ENCODE results near the gene ALKBH3. TPM values are rescaled to one million over a fixed set of nuclear protein-coding genes. Genes with fewer than 3 reads are reported as not detected.

The ALKBH3 gene
- total RNA-seq, 1 donor from 2014 or later, result 18.1 TPM

DNA sequence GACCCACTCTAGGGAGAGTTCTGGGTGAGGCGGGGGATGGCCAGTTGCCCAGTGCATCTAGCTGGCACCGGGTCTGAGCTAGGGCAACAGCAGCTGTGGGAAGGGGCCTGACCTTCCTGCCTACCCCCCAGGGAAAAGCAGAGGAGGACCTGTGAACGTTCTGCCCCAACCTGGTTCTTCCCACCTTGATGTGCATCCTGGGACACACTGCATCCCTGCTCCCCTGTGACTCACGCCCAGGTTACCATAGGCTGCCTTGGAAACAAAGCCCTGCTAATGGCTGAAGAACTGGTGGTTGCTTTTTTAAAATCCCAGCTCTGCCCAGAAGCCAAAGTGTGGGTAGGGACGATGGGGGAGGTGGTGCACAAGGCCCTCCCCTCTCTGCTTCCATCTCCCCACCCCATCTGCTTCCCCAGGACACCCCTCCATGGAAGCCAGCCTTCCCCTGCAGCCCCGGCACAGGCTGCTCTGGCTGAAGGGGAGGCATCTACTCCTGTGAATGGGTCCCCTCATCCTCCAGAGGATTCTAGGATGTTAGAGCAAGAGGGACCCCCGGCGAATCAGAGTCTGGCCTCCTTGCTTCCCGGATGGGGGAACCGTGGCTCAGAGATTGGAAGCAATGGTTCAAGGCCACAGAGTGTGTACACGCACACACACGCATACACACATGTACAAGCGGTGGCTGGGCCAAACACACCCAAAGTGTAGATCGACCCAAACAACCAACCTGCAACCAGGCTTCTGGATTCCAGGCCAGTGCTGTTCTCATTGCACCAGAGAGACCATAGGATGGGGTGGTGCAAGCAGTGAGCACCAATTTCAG is 54.2 kb downstream of the ALKBH3 start:
- intact Hi-C loops (cut with micrococcal nuclease), result no loop called here
- DNase-seq, result no peak

DNA sequence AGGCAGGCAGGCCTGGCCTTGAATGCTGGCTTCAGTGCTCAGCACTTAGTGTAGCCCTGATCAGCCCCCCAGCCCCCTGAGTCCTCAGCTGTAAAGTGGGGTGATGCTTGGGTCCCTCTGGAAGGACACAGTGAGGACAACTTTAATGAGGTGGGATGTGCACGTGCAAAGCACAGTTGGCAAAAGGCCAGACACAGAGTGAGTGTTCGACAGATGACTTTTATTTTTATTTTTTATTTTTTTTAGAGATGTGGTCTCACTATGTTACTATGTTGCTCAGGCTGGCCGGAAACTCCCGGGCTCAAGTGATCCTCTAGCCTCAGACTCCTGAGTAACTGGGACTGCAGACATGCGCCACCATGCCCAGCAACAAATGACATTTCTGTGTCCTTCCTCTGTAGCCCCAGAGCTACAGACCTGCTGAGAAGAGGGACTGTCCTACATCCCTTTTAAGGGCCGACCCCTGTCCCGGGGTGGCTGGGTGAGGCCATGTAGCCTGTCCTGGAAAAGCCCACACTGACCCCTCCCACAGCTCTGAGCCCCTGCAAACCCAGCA is 54.9 kb downstream of the ALKBH3 start:
- no peak overlapping the region for H3K27ac ChIP-seq (replicated peaks)
- TF ChIP-seq, protein P1, sequence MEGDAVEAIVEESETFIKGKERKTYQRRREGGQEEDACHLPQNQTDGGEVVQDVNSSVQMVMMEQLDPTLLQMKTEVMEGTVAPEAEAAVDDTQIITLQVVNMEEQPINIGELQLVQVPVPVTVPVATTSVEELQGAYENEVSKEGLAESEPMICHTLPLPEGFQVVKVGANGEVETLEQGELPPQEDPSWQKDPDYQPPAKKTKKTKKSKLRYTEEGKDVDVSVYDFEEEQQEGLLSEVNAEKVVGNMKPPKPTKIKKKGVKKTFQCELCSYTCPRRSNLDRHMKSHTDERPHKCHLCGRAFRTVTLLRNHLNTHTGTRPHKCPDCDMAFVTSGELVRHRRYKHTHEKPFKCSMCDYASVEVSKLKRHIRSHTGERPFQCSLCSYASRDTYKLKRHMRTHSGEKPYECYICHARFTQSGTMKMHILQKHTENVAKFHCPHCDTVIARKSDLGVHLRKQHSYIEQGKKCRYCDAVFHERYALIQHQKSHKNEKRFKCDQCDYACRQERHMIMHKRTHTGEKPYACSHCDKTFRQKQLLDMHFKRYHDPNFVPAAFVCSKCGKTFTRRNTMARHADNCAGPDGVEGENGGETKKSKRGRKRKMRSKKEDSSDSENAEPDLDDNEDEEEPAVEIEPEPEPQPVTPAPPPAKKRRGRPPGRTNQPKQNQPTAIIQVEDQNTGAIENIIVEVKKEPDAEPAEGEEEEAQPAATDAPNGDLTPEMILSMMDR (IDR thresholded peaks at IDR 0.05; ENCODE audit: borderline replicate concordance), result no peak

More for the DNA sequence above, 54.2 kb downstream of the ALKBH3 start:
- peaks cover 22% of the 10 kb centered on the region for H3K27me3 ChIP-seq (ENCODE audit: low read depth)
- H3K4me1 ChIP-seq, result peaks cover 7% of the 10 kb centered on the region
- no peaks in the 10 kb centered on the region for H3K36me3 ChIP-seq
- no peak overlapping the region for H3K27ac ChIP-seq (replicated peaks)
- TF ChIP-seq, protein P1 (IDR thresholded peaks at IDR 0.05; ENCODE audit: borderline replicate concordance), result no peak
- no peak overlapping the region for H3K4me3 ChIP-seq
- H3K9me3 ChIP-seq (replicated peaks), result no peaks in the 10 kb centered on the region

DNA sequence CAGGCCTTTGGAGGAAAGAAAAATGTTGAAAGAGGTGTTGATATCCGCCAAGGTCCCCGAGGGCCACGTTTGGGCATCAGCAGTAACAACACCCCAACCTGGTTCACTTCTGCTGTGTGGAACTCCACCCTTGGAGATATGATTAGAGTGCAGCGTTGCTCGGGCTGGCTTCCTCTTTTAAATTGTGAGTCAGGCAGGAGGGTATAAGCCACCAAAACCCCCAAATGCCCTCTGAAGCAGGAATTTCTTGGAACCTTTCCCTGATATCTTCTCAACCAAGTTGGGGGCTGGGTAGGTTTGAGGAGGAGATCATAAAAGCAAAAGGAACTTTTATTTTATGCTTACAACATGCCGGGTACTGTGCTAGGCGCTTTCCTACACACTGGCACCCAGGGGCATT is 55.4 kb downstream of the ALKBH3 start:
- Histone ChIP-seq H3K4me3 (no peak overlapping the region), H3K4me1 (peaks cover 2% of the 10 kb centered on the region), H3K27ac (replicated peaks) (no peak overlapping the region), H3K27me3 (ENCODE audit: low read depth) (peaks cover 22% of the 10 kb centered on the region), H3K9me3 (replicated peaks) (no peaks in the 10 kb centered on the region), H3K36me3 (no peaks in the 10 kb centered on the region)
- DNase-seq, result no peak
- intact Hi-C loops (cut with micrococcal nuclease), result no loop called here
- TF ChIP-seq, protein P1 (IDR thresholded peaks at IDR 0.05; ENCODE audit: borderline replicate concordance), result no peak

More for the DNA sequence above, 54.9 kb downstream of the ALKBH3 start:
- Histone ChIP-seq H3K9me3 (replicated peaks) (no peaks in the 10 kb centered on the region), H3K27me3 (ENCODE audit: low read depth) (peaks cover 22% of the 10 kb centered on the region), H3K4me1 (peaks cover 7% of the 10 kb centered on the region), H3K4me3 (no peak overlapping the region), H3K36me3 (no peaks in the 10 kb centered on the region)
- intact Hi-C loops (cut with micrococcal nuclease), result no loop called here
- DNase-seq, result no peak

DNA sequence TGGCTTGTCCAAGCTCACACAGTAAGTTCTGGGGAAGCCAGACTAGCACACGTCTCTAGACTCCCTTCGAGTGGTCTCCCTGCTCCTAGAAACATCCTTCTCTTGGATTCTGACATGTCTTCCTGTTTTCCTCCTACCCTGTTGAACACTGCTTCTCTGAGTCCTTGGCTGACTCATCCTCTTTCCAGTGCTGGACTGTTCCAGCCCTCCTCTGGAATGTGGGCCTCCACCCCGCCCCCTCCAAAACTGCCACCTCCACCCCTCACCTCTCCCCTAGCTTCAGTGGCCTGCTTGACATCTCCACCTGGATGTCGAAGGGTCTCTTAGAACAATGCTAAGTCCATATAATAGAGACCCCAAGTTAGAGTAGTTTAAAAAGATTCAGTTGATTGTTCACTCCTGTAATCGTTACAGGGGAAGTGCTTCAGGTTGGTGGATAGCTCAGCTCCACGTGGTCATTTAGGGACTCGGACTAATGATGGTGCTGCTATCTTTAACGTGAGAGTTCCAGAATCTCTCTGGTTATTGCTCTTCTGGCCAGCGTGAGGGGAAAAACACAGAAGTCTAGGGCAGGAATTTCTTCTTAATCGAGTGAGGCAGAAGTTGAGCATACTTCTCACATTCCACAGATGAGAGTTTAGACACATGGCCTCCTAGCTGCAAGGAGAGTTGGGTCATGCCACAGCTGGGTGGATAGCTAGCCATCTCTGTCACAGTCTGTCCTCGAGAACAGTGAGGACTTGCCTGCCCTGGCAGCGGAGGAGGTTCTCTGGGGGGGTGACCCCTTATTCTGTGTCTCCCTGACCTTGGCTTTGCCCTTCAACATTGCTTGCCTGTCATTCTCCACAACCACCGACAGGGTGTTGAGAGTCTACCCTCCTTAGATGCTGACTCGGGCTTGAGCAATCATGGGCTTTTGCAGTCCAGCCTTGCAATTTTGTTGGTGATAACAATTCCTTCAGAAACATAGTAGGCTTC is 57.1 kb downstream of the ALKBH3 start:
- no peak overlapping the region for H3K27ac ChIP-seq (replicated peaks)
- no peaks in the 10 kb centered on the region for H3K36me3 ChIP-seq
- H3K9me3 ChIP-seq (replicated peaks), result no peaks in the 10 kb centered on the region
- H3K4me3 ChIP-seq, result no peak overlapping the region
- peaks cover 23% of the 10 kb centered on the region for H3K27me3 ChIP-seq (ENCODE audit: low read depth)
- H3K4me1 ChIP-seq, result peaks cover under 1% of the 10 kb centered on the region
- TF ChIP-seq, protein P1 (IDR thresholded peaks at IDR 0.05; ENCODE audit: borderline replicate concordance), result no peak
- DNase-seq, result no peak
- intact Hi-C loops (cut with micrococcal nuclease), result no loop called here

Data from left ventricle myocardium inferior (tissue), 1 donor.